H9 (cell line): ENCODE measurements around the gene AKR7A3. TPM values are rescaled to one million over a fixed set of nuclear protein-coding genes. Genes with fewer than 3 reads are reported as not detected.

ENCODE experiments used
- DNase-seq: peaks from one replicate; pipeline ENCODE4 v3.0.0-alpha.2; 2017
- H2AFZ ChIP-seq: one replicate; pipeline ENCODE4 v1.6.1; 2013; ENCODE audit warnings: mild to moderate bottlenecking, low read length, control low read depth, moderate library complexity
- H2AK5ac ChIP-seq: 2 replicates; pipeline ENCODE4 v1.6.1; 2013; ENCODE audit warnings: low read length, control low read depth, mixed read lengths; ENCODE audit not compliant: insufficient read length
- H2BK120ac ChIP-seq: one replicate; pipeline ENCODE4 v1.6.1; 2013; ENCODE audit warnings: low read depth, mild to moderate bottlenecking, low read length, control low read depth, inconsistent platforms; ENCODE audit not compliant: poor library complexity, severe bottlenecking
- H2BK12ac ChIP-seq: 2 replicates; pipeline ENCODE4 v1.6.1; 2013; ENCODE audit warnings: low read length, control low read depth, mixed read lengths, low read depth; ENCODE audit not compliant: insufficient read length
- H2BK15ac ChIP-seq: 2 replicates; pipeline ENCODE4 v1.6.1; 2013; ENCODE audit warnings: low read depth, low read length, control low read depth
- H2BK20ac ChIP-seq: one replicate; pipeline ENCODE4 v1.6.1; 2013; ENCODE audit warnings: low read depth, mild to moderate bottlenecking, low read length, control low read depth, inconsistent platforms; ENCODE audit not compliant: poor library complexity, severe bottlenecking
- H2BK5ac ChIP-seq: 2 replicates; pipeline ENCODE4 v1.6.1; 2013; ENCODE audit warnings: low read length, control low read depth, mixed read lengths; ENCODE audit not compliant: insufficient read length
- H3K14ac ChIP-seq: 2 replicates; pipeline ENCODE4 v1.6.1; 2013; ENCODE audit warnings: low read length, control low read depth; ENCODE audit not compliant: insufficient read depth
- H3K18ac ChIP-seq: 2 replicates; pipeline ENCODE4 v1.6.1; 2013; ENCODE audit warnings: low read depth, mild to moderate bottlenecking, mixed read lengths, low read length, control low read depth; ENCODE audit not compliant: insufficient read length
- H3K23ac ChIP-seq: 2 replicates; pipeline ENCODE4 v1.6.1; 2013; ENCODE audit warnings: low read length, control low read depth, mixed read lengths, low read depth; ENCODE audit not compliant: insufficient read length
- H3K23me2 ChIP-seq: 2 replicates; pipeline ENCODE4 v1.6.1; 2013; ENCODE audit warnings: low read depth, mild to moderate bottlenecking, mixed read lengths, low read length, control low read depth; ENCODE audit not compliant: insufficient read length, poor library complexity, severe bottlenecking
- H3K27ac ChIP-seq: 2 replicates; pipeline ENCODE4 v1.5.1; 2013; ENCODE audit warnings: low read length, control low read depth, mixed read lengths, low read depth; ENCODE audit not compliant: insufficient read length
- H3K27me3 ChIP-seq: 2 replicates; pipeline ENCODE4 v1.6.1; 2013; ENCODE audit warnings: low read length, control low read depth, inconsistent platforms; ENCODE audit not compliant: insufficient read depth
- H3K4ac ChIP-seq: 2 replicates; pipeline ENCODE4 v1.6.1; 2013; ENCODE audit warnings: low read depth, mild to moderate bottlenecking, control low read depth, inconsistent platforms, low read length, moderate library complexity
- H3K4me1 ChIP-seq: 2 replicates; pipeline ENCODE4 v1.6.1; 2013; ENCODE audit warnings: low read length, control low read depth, inconsistent platforms; ENCODE audit not compliant: insufficient read depth
- H3K4me2 ChIP-seq: 2 replicates; pipeline ENCODE4 v1.6.1; 2013; ENCODE audit warnings: low read length, control low read depth, mixed read lengths; ENCODE audit not compliant: insufficient read length, insufficient read depth
- H3K56ac ChIP-seq: 2 replicates; pipeline ENCODE4 v1.6.1; 2013; ENCODE audit warnings: low read depth, mild to moderate bottlenecking, mixed read lengths, low read length, control low read depth; ENCODE audit not compliant: insufficient read length
- H3K79me1 ChIP-seq: 2 replicates; pipeline ENCODE4 v1.6.1; 2013; ENCODE audit warnings: low read depth, mild to moderate bottlenecking, moderate library complexity, low read length, control low read depth, inconsistent platforms; ENCODE audit not compliant: insufficient read depth, poor library complexity, severe bottlenecking
- H3K79me2 ChIP-seq: 2 replicates; pipeline ENCODE4 v1.6.1; 2013; ENCODE audit warnings: low read length, control low read depth, inconsistent platforms; ENCODE audit not compliant: insufficient read depth
- H3K9ac ChIP-seq: 2 replicates; pipeline ENCODE4 v1.6.1; 2013; ENCODE audit warnings: low read length, control low read depth, mixed read lengths; ENCODE audit not compliant: insufficient read length; ENCODE audit errors: extremely low read depth
- H3K9me3 ChIP-seq: one replicate; pipeline ENCODE4 v1.6.1; 2013; ENCODE audit warnings: low read depth, low read length, inconsistent platforms; ENCODE audit not compliant: control insufficient read depth
- H3T11ph ChIP-seq: one replicate; pipeline ENCODE4 v1.6.1; 2013; ENCODE audit warnings: mild to moderate bottlenecking, low read length, control low read depth, inconsistent platforms
- H4K20me1 ChIP-seq: one replicate; pipeline ENCODE4 v1.6.1; 2013; ENCODE audit not compliant: control insufficient read depth, insufficient read length, insufficient read depth
- H4K5ac ChIP-seq: 2 replicates; pipeline ENCODE4 v1.6.1; 2013; ENCODE audit warnings: low read depth, mild to moderate bottlenecking, mixed read lengths, low read length, control low read depth; ENCODE audit not compliant: insufficient read length
- H4K8ac ChIP-seq: replicated peaks from 2 replicates; pipeline ENCODE4 v1.6.1; 2013; ENCODE audit warnings: low read length, control low read depth, mixed read lengths, low read depth; ENCODE audit not compliant: insufficient read length
- H4K91ac ChIP-seq: 2 replicates; pipeline ENCODE4 v1.6.1; 2013; ENCODE audit warnings: low read depth, mild to moderate bottlenecking, moderate library complexity, mixed read lengths, low read length, control low read depth; ENCODE audit not compliant: insufficient read length
- H3K27ac Mint-ChIP-seq, 3 experiments: 2 replicates in 2 of 3; 3 replicates in 1 of 3; pipeline ENCODE4 v1.8.0; 2020 to 2021; ENCODE audit warnings: mixed read lengths in 3 of 3, mild to moderate bottlenecking in 1 of 3, moderate library complexity in 1 of 3
- H3K27me3 Mint-ChIP-seq: 2 replicates; pipeline ENCODE4 v1.8.0; 2021; ENCODE audit warnings: low read depth, mild to moderate bottlenecking, moderate library complexity, mixed read lengths
- H3K36me3 Mint-ChIP-seq, 3 experiments: 2 replicates in 2 of 3; 3 replicates in 1 of 3; pipeline ENCODE4 v1.8.0; 2020 to 2021; ENCODE audit warnings: low read depth in 3 of 3, mixed read lengths in 3 of 3; ENCODE audit not compliant: insufficient read depth in 1 of 3
- H3K4me1 Mint-ChIP-seq, 2 experiments: 2 replicates each; pipeline ENCODE4 v1.8.0; 2020; ENCODE audit warnings: mixed read lengths in 2 of 2
- H3K4me3 Mint-ChIP-seq, 2 experiments: 2 replicates in 1 of 2; 3 replicates in 1 of 2; pipeline ENCODE4 v1.8.0; 2020 to 2021; ENCODE audit warnings: mild to moderate bottlenecking in 2 of 2, mixed read lengths in 2 of 2, moderate library complexity in 1 of 2
- H3K9me3 Mint-ChIP-seq, 2 experiments: 2 replicates in 1 of 2; 3 replicates in 1 of 2; pipeline ENCODE4 v1.8.0; 2020; ENCODE audit warnings: mild to moderate bottlenecking in 2 of 2, mixed read lengths in 2 of 2, moderate library complexity in 1 of 2
- WGBS: extraction: QIAGEN DNeasy Blood & Tissue Kit; methylation state at CpG from one replicate; pipeline ENCODE4 v1.1.7; 2013; ENCODE audit warnings: missing lambda C conversion rate, low lambda C conversion rate, mixed read lengths; ENCODE audit not compliant: insufficient read length; ENCODE audit errors: extremely low coverage; 5-methylcytosine and 5-hydroxymethylcytosine counted together
- total RNA-seq: library from RNA; stranded (reverse); gene quantifications from 2 replicates; pipeline ENCODE4 v1.2.1, GENCODE V29; 2021
- TF ChIP-seq, protein P1 (sequence below): fragments of 200-600 bp; sonication (generic); conservative IDR thresholded peaks from 3 replicates; pipeline ENCODE4 v1.8.0; 2021; ENCODE audit warnings: antibody characterized with exemption, mild to moderate bottlenecking

The AKR7A3 gene
- total RNA-seq, 1 experiment from 2014 or later: 0.74 TPM

DNA sequence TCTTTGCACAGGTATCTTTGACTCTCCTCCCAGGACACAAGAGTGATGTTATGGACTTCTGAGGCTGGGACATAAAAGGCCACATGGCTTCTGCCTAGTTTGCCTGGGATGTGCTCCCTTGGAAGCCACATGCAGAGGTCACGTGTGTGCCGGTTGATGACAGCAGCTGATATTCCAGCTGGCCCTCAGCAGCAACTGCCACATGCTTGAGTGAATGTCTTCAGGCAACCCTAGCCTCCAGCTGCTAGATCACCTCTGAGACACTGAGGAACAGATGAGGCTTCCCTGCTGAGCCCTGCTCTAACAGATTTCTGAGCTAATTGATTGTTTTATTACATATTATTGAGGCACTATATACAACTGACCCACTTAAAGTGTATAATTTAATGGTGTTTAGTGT is 11.6 kb upstream of the AKR7A3 start:
- Histone ChIP-seq H3K27ac (no peak overlapping the region), H3K23me2 (no peaks in the 10 kb centered on the region), H3K14ac (no peak overlapping the region), H2AK5ac (no peak overlapping the region), H3K79me2 (no peaks in the 10 kb centered on the region; the same call in 1 of the 2 replicates), H3K4me1 (no peaks in the 10 kb centered on the region), H2BK5ac (no peak overlapping the region), H3K4me2 (no peak overlapping the region), H4K20me1 (no peaks in the 10 kb centered on the region), H2AFZ (no peak overlapping the region), H4K5ac (no peak overlapping the region), H4K8ac (no peak overlapping the region), H3K27me3 (no peaks in the 10 kb centered on the region), H3K9ac (no peak overlapping the region), H3K23ac (no peak overlapping the region), H2BK15ac (no peak overlapping the region), H3K79me1 (no peaks in the 10 kb centered on the region), H4K91ac (no peak overlapping the region), H3K18ac (no peak overlapping the region), H3K4ac (no peak overlapping the region), H3K56ac (no peak overlapping the region), H2BK20ac (no peak overlapping the region), H3T11ph (no peak overlapping the region), H2BK12ac (no peak overlapping the region), H2BK120ac (no peak overlapping the region), H3K9me3 (peaks cover 6% of the 10 kb centered on the region)
- Mint-ChIP-seq H3K27me3 (peaks cover 2% of the 10 kb centered on the region; the same call in 1 of the 2 replicates), H3K4me3 (no peak overlapping the region), H3K36me3 (peaks cover 34 to 56% (median 46%) of the 10 kb centered on the region in 3 experiments), H3K27ac (no peak overlapping the region), H3K4me1 (no peaks in the 10 kb centered on the region), H3K9me3 (peaks cover 10 to 18% of the 10 kb centered on the region in 2 experiments)
- whole genome bisulfite sequencing: no CpG with 5 or more reads among the region's 2 CpGs
- TF ChIP-seq, protein P1, sequence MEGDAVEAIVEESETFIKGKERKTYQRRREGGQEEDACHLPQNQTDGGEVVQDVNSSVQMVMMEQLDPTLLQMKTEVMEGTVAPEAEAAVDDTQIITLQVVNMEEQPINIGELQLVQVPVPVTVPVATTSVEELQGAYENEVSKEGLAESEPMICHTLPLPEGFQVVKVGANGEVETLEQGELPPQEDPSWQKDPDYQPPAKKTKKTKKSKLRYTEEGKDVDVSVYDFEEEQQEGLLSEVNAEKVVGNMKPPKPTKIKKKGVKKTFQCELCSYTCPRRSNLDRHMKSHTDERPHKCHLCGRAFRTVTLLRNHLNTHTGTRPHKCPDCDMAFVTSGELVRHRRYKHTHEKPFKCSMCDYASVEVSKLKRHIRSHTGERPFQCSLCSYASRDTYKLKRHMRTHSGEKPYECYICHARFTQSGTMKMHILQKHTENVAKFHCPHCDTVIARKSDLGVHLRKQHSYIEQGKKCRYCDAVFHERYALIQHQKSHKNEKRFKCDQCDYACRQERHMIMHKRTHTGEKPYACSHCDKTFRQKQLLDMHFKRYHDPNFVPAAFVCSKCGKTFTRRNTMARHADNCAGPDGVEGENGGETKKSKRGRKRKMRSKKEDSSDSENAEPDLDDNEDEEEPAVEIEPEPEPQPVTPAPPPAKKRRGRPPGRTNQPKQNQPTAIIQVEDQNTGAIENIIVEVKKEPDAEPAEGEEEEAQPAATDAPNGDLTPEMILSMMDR: no peak
- no peak for DNase-seq
